ENCODE data around the gene VDAC2. TPM values are rescaled to one million over a fixed set of nuclear protein-coding genes. Genes with fewer than 3 reads are reported as not detected.

The VDAC2 gene
- total RNA-seq = 100 to 1,000 TPM; 362 to 389 (median 368) TPM
- polyA plus RNA-seq = 429 TPM
- long read RNA-seq, donor 1, transcript VDAC2-203 (10 exons, 1,557 nt) = major isoform, 692 of 720 reads
- long read RNA-seq, donor 1, partial matches to known transcripts = 9 of 720 reads
- long read RNA-seq, donor 1, other reads (novel, unspliced or antisense) = 18 of 720 reads
- long read RNA-seq, donor 2, transcript VDAC2-203 (10 exons, 1,557 nt) = major isoform, 296 of 308 reads
- long read RNA-seq, donor 2, partial matches to known transcripts = 3 of 308 reads
- long read RNA-seq, donor 2, other reads (novel, unspliced or antisense) = 8 of 308 reads
- long read RNA-seq, donor 3, transcript VDAC2-203 (10 exons, 1,557 nt) = major isoform, 1,765 of 1,908 reads
- long read RNA-seq, donor 3, partial matches to known transcripts = 41 of 1,908 reads
- long read RNA-seq, donor 3, other reads (novel, unspliced or antisense) = 99 of 1,908 reads
- long read RNA-seq, donor 4, transcript VDAC2-203 (10 exons, 1,557 nt) = major isoform, 313 of 341 reads
- long read RNA-seq, donor 4, partial matches to known transcripts = 9 of 341 reads
- long read RNA-seq, donor 4, other reads (novel, unspliced or antisense) = 18 of 341 reads

- Histone ChIP-seq H3K9me3 (ENCODE audit: control insufficient read depth, low read length) (no peaks in the 10 kb centered on the region), H3K27ac (ENCODE audit: low read length) (peak within 1 kb of the TSS; percentile 98), H3K27me3 (ENCODE audit: control insufficient read depth, insufficient read depth) (no peaks in the 10 kb centered on the region), H3K4me1 (ENCODE audit: control insufficient read depth, insufficient read depth, low read length) (peaks cover 2% of the 10 kb centered on the region), H3K4me3 (ENCODE audit: low read length) (peak within 1 kb of the TSS; percentile 78)
- DNase-seq (peak; percentile 92 to 97 (median 97)), ATAC-seq (peak; percentile 98)
- intact Hi-C loops (cut with DNase I) = loop anchor here in 3 of 4 donors (2.0 to 10.0 kb wide), 3 partner anchors 16 to 98 kb away; partner anchors contain the start of gene SAMD8 (in 2 of the 3)
- WGBS = under 1% methylated on average over 80 of the region's 80 CpGs
These were observed at the start of gene VDAC2 for GRCh38 chr10:75210282-75211006. TSS of gene VDAC2 (plus strand) at chr10:75210796. CDS start at chr10:75211159, 363 bp downstream.

DNA sequence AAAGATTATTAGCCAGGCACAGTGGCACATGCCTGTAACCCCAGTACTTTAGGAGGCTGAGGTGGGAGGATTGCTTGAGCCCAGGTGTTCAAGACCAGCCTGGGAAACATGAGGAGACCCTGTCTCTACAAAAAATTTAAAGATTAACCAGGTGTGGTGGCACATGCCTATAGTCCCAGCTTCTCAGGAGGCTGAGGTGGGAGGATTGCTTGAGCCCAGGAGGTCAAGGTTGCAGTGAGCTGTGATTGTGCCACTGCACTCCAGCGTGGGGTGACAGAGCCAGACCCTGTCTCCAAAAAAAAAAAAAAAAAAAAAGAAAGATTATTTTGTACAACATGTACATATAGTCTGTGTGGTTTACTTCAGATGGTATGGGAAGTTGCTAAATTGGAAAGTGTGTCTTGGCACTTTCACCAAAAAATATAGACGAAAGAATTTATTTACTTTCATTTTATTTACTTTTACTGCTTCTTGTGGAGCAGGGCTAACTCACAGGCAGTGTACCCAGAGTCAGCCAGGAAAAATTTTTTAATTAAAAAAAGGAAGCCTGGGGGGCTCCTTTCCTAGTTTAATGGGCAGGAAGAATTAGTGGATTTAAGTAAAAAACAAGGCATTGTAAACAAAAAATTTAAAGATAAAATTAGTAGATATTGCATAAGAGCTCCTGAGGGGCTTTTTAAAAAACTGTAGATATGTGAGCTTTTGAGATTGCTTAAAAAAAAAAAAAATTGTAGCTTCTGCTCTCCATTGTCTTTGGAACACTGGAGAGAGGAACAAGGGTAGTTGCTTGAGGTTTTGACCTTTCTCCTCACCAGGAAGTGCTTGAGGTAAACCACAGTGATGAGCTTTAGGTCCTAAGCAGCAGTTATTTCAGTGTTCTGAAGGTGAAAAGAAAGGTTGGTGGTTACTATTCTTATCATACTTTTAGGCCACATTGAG is 44.6 kb upstream of the VDAC2 start:
- 65% methylated on average over 2 of the region's 2 CpGs for WGBS
- DNase-seq (no peak), ATAC-seq (no peak)
- Histone ChIP-seq H3K27me3 (ENCODE audit: control insufficient read depth, insufficient read depth) (no peaks in the 10 kb centered on the region), H3K9me3 (ENCODE audit: control insufficient read depth, low read length) (no peaks in the 10 kb centered on the region), H3K4me3 (ENCODE audit: low read length) (no peak overlapping the region), H3K4me1 (ENCODE audit: control insufficient read depth, insufficient read depth, low read length) (peaks cover 5% of the 10 kb centered on the region), H3K27ac (ENCODE audit: low read length) (no peak overlapping the region)
- intact Hi-C loops (cut with DNase I) = no loop called here

DNA sequence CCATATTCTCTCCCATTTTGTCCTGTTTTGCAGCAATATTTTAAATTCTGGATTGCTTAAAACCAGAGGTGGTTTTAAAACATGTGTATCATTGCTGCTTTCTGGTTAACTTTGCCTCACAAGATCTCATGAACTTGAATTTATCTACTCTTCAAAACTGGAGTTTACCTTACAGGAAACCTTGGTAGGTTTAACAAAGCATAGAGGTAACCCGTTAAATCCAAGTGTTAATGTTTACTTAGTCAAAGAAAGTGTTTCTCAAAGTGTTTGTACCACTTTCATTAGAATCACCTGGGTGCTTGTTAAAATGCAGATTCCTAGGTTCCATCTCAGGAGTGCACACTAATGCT is 44.0 kb upstream of the VDAC2 start:
- DNase-seq (no peak), ATAC-seq (no peak)
- no peaks in the 10 kb centered on the region for H3K27me3 ChIP-seq (ENCODE audit: control insufficient read depth, insufficient read depth)
- H3K9me3 ChIP-seq (ENCODE audit: control insufficient read depth, low read length) = no peaks in the 10 kb centered on the region
- intact Hi-C loops (cut with DNase I) = no loop called here
- H3K4me1 ChIP-seq (ENCODE audit: control insufficient read depth, insufficient read depth, low read length) = peaks cover 5% of the 10 kb centered on the region
- 85% methylated on average over 1 of the region's 1 CpG for WGBS
- H3K4me3 ChIP-seq (ENCODE audit: low read length) = no peak overlapping the region
- H3K27ac ChIP-seq (ENCODE audit: low read length) = no peak overlapping the region

DNA sequence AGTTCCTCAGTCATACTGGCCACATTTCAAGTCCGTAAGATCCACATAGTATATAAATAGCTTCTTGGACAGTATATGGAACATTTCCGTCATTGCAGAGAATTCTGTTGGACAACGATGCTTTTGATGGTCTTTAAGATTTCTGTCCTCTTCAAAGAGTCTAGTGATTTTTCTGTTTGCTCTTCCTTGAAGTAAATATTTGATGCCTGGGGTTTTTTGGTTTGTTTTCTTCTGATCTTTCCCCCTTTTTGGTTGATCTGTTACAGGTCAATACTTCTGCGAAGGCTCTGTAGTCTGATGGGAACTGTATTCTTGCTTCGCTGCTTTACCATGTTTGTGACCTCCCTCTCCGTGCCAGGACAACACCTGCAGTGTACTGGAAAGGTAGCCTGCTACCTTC is 42.3 kb upstream of the VDAC2 start:
- no peak for ATAC-seq
- Histone ChIP-seq H3K27me3 (ENCODE audit: control insufficient read depth, insufficient read depth) (no peaks in the 10 kb centered on the region), H3K9me3 (ENCODE audit: control insufficient read depth, low read length) (no peaks in the 10 kb centered on the region), H3K4me3 (ENCODE audit: low read length) (no peak overlapping the region), H3K27ac (ENCODE audit: low read length) (no peak overlapping the region), H3K4me1 (ENCODE audit: control insufficient read depth, insufficient read depth, low read length) (peaks cover 3% of the 10 kb centered on the region)
- intact Hi-C loops (cut with DNase I) = no loop called here
- no peak for DNase-seq
- WGBS = 76% methylated on average over 6 of the region's 6 CpGs

GRCh38 chr10:75170215-75170614 is 40.4 kb upstream of the VDAC2 start:
- DNase-seq = no peak
- 47% methylated on average over 1 of the region's 1 CpG for WGBS
- Histone ChIP-seq H3K4me3 (ENCODE audit: low read length) (no peak overlapping the region), H3K27ac (ENCODE audit: low read length) (no peak overlapping the region), H3K9me3 (ENCODE audit: control insufficient read depth, low read length) (no peaks in the 10 kb centered on the region), H3K27me3 (ENCODE audit: control insufficient read depth, insufficient read depth) (no peaks in the 10 kb centered on the region), H3K4me1 (ENCODE audit: control insufficient read depth, insufficient read depth, low read length) (peaks cover 3% of the 10 kb centered on the region)
- ATAC-seq = peak; percentile 66 to 68
- intact Hi-C loops (cut with DNase I) = no loop called here

DNA sequence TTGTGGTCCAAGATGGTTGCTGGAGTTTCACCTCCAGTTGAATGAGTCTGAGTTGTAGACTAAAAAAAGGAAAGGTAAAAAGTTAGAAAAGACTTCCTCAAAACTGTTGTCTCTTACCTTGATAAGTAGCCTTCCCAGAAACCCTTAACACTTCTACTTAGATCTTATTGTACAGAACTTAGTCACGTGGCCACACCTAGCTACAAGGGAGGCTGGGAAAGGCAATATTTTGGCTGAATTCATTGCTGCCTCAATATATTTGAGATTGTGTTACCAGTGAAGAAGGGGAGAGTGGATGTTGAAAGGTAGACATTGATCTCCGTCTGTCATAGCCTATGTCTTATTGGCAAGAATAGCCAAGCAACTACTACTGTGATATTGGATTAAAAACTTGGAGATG is 35.5 kb upstream of the VDAC2 start:
- over 99% methylated on average over 2 of the region's 2 CpGs for WGBS
- no peak for DNase-seq
- H3K4me1 ChIP-seq (ENCODE audit: control insufficient read depth, insufficient read depth, low read length) = no peaks in the 10 kb centered on the region
- H3K27ac ChIP-seq (ENCODE audit: low read length) = no peak overlapping the region
- H3K9me3 ChIP-seq (ENCODE audit: control insufficient read depth, low read length) = no peaks in the 10 kb centered on the region
- no peak for ATAC-seq
- H3K27me3 ChIP-seq (ENCODE audit: control insufficient read depth, insufficient read depth) = no peaks in the 10 kb centered on the region
- no peak overlapping the region for H3K4me3 ChIP-seq (ENCODE audit: low read length)
- intact Hi-C loops (cut with DNase I) = no loop called here

GRCh38 chr10:75176046-75176445 is 34.5 kb upstream of the VDAC2 start:
- no peak overlapping the region for H3K4me3 ChIP-seq (ENCODE audit: low read length)
- no peaks in the 10 kb centered on the region for H3K4me1 ChIP-seq (ENCODE audit: control insufficient read depth, insufficient read depth, low read length)
- intact Hi-C loops (cut with DNase I) = no loop called here
- DNase-seq = no peak
- no peak overlapping the region for H3K27ac ChIP-seq (ENCODE audit: low read length)
- H3K9me3 ChIP-seq (ENCODE audit: control insufficient read depth, low read length) = no peaks in the 10 kb centered on the region
- no peaks in the 10 kb centered on the region for H3K27me3 ChIP-seq (ENCODE audit: control insufficient read depth, insufficient read depth)
- WGBS = 88% methylated on average over 6 of the region's 6 CpGs
- no peak for ATAC-seq

GRCh38 chr10:75176736-75177135 is 33.9 kb upstream of the VDAC2 start:
- H3K9me3 ChIP-seq (ENCODE audit: control insufficient read depth, low read length) = no peaks in the 10 kb centered on the region
- intact Hi-C loops (cut with DNase I) = no loop called here
- H3K4me3 ChIP-seq (ENCODE audit: low read length) = no peak overlapping the region
- no peak for ATAC-seq
- no peaks in the 10 kb centered on the region for H3K27me3 ChIP-seq (ENCODE audit: control insufficient read depth, insufficient read depth)
- 97% methylated on average over 1 of the region's 1 CpG for WGBS
- no peaks in the 10 kb centered on the region for H3K4me1 ChIP-seq (ENCODE audit: control insufficient read depth, insufficient read depth, low read length)
- DNase-seq = no peak
- no peak overlapping the region for H3K27ac ChIP-seq (ENCODE audit: low read length)

DNA sequence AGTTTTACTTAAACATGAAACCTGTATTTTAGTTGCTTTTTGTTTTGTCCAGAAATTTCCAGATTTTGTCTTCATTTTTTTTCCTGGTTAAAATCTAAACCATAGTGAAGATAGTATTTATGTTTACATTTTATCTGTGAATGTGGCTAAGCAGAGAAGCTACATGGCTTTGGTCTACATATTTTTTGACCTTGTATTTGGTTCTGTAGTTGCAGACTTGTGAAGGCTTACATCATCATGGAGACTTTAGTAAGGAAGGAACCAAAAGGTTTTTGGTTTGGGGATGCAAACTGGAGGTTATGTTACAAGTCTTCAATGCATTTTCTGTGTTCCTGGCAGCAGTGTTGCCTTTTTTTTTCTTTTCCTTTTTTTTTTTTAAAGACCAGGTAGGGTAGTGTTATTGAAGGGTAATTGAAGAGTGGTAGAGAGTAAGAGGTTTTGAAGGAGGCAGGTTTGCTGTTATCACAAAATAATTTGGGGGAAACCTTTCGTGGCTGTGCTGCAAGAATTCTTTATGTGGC is 30.9 kb upstream of the VDAC2 start:
- H3K27ac ChIP-seq (ENCODE audit: low read length) = no peak overlapping the region
- intact Hi-C loops (cut with DNase I) = loop anchor here in 1 of 4 donors (10.0 kb wide), 1 partner anchor 65 kb away; the partner anchor contains the start of gene SAMD8
- whole genome bisulfite sequencing = 90% methylated on average over 1 of the region's 1 CpG

DNA sequence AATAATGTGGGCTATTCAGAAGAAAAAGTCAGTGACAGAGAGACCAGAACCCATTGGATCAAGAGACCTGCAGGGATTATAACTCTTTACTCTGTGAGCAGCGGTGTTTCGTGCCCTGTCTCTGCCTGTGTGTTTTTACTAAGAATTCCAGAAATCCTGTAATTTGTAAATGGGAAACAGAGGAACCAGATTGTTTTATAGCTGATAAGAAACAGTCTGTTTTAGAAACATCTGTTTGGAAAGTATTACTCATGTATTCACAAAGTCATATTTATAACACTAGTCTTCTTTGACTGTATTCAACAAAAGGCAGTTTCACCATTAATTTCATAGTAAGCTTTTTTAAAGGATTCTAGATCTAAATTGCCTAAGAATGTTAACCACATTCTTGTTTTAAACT is 30.0 kb upstream of the VDAC2 start:
- Histone ChIP-seq H3K27me3 (ENCODE audit: control insufficient read depth, insufficient read depth) (no peaks in the 10 kb centered on the region), H3K4me1 (ENCODE audit: control insufficient read depth, insufficient read depth, low read length) (no peaks in the 10 kb centered on the region), H3K4me3 (ENCODE audit: low read length) (no peak overlapping the region), H3K9me3 (ENCODE audit: control insufficient read depth, low read length) (no peaks in the 10 kb centered on the region), H3K27ac (ENCODE audit: low read length) (no peak overlapping the region)
- WGBS = 58% methylated on average over 2 of the region's 2 CpGs
- no peak for DNase-seq
- intact Hi-C loops (cut with DNase I) = loop anchor here in 1 of 4 donors (10.0 kb wide), 1 partner anchor 66 kb away; the partner anchor contains the start of gene SAMD8
- peak; percentile 28 to 66 for ATAC-seq

More for the DNA sequence above, 30.9 kb upstream of the VDAC2 start:
- H3K9me3 ChIP-seq (ENCODE audit: control insufficient read depth, low read length) = no peaks in the 10 kb centered on the region
- DNase-seq (no peak), ATAC-seq (no peak)
- H3K27me3 ChIP-seq (ENCODE audit: control insufficient read depth, insufficient read depth) = no peaks in the 10 kb centered on the region
- H3K4me1 ChIP-seq (ENCODE audit: control insufficient read depth, insufficient read depth, low read length) = no peaks in the 10 kb centered on the region
- no peak overlapping the region for H3K4me3 ChIP-seq (ENCODE audit: low read length)

Measured in right cardiac atrium (tissue), 5 donors.